Measurements from ENCODE around the gene CDKL5.

CDKL5 gene

GRCh38 chrX:18701621-18702361 lies 276.4 kb downstream of the CDKL5 start:
- no peak for FAIRE-seq

GRCh38 chrX:18702362-18703195 lies 277.2 kb downstream of the CDKL5 start:
- no peak for FAIRE-seq
